Stimulated activated naive B cell treated with anti-CD40 and anti-IgM and Interleukin-4, amounts not matched to agents 10 μg/mL and 1 μg/mL and 100 μg/mL, for 72 hours (primary cell): ENCODE results near the gene KLKB1.

Experiments
- ATAC-seq, 2 donors: fragments of 150-1000 bp; cut with Tn5 transposase; replicated peaks; 2 replicates each; pipeline ENCODE4 v1.10.0; 2021; ENCODE audit warnings: moderate library complexity in 1 of 2
- DNase-seq: peaks from one replicate; pipeline ENCODE4 v3.0.0; 2021
- H3K27ac Mint-ChIP-seq: one replicate; pipeline ENCODE4 v1.8.0; 2022; ENCODE audit warnings: mild to moderate bottlenecking, mixed read lengths
- H3K27me3 Mint-ChIP-seq, 2 donors: one replicate each; pipeline ENCODE4 v1.8.0; 2022; ENCODE audit warnings: mixed read lengths in 2 of 2
- H3K36me3 Mint-ChIP-seq, 2 donors: one replicate each; pipeline ENCODE4 v1.8.0; 2022; ENCODE audit warnings: mixed read lengths in 2 of 2, mild to moderate bottlenecking in 1 of 2
- H3K4me1 Mint-ChIP-seq, 2 donors: one replicate each; pipeline ENCODE4 v1.8.0; 2022; ENCODE audit warnings: mixed read lengths in 2 of 2, mild to moderate bottlenecking in 1 of 2
- H3K4me3 Mint-ChIP-seq, 2 donors: one replicate each; pipeline ENCODE4 v1.8.0; 2022; ENCODE audit warnings: mild to moderate bottlenecking in 2 of 2, mixed read lengths in 2 of 2, moderate library complexity in 1 of 2
- H3K9me3 Mint-ChIP-seq, 2 donors: one replicate each; pipeline ENCODE4 v1.8.0; 2022; ENCODE audit warnings: mixed read lengths in 2 of 2, mild to moderate bottlenecking in 1 of 2

KLKB1 gene

DNA sequence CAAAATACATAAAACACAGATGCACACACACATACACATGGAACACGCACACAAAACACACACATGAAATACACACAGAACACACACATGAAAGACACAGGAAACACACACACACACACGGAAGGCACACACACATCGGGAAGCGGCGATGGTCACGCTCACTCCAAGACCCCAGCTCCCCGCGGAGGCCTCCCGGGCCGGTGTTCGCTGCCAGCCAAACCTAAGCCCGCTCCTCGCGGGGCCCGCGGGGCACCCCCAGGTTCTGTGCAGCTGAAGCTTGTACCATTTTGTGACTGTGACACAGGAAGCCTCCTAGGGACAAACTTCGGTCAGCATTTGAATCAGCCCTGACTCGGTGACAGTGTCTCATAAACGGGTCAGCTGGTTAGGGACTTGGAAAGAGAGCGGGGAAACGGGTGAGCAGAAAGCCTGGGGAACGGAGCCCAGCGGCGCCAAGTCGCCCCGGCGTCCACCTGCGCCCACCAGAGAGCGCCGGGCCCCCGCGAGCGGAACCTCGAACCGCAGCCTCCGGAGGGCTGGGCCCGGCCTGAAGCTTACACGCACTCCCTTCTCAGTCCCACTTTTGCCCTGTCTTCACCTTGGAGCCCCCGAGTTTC, 70.8 kb downstream of the KLKB1 start:
- ATAC-seq (no peak), DNase-seq (no peak)
- Mint-ChIP-seq H3K27me3 (peaks cover 26 to 44% of the 10 kb centered on the region in 2 donors), H3K4me3 (no peak overlapping the region), H3K36me3 (no peaks in the 10 kb centered on the region), H3K4me1 (peaks cover 4 to 7% of the 10 kb centered on the region in 2 donors), H3K9me3 (peaks cover 0 to 3% of the 10 kb centered on the region in 2 donors), H3K27ac (no peak overlapping the region)

- Mint-ChIP-seq H3K4me1 (peaks cover 4 to 7% of the 10 kb centered on the region in 2 donors), H3K36me3 (no peaks in the 10 kb centered on the region), H3K27me3 (peaks cover 28 to 38% of the 10 kb centered on the region in 2 donors), H3K4me3 (no peak overlapping the region), H3K9me3 (peaks cover 0 to 3% of the 10 kb centered on the region in 2 donors), H3K27ac (no peak overlapping the region)
- ATAC-seq, result no peak
- no peak for DNase-seq
These were observed 72.0 kb downstream of the KLKB1 start for GRCh38 chr4:186299291-186299690.

GRCh38 chr4:186300659-186301390, 73.5 kb downstream of the KLKB1 start:
- H3K9me3 Mint-ChIP-seq, result peaks cover 0 to 3% of the 10 kb centered on the region in 2 donors
- peaks cover 38 to 45% of the 10 kb centered on the region in 2 donors for H3K27me3 Mint-ChIP-seq
- no peak for ATAC-seq
- no peak for DNase-seq
- peaks cover 4 to 7% of the 10 kb centered on the region in 2 donors for H3K4me1 Mint-ChIP-seq
- no peak overlapping the region for H3K27ac Mint-ChIP-seq
- H3K36me3 Mint-ChIP-seq, result no peaks in the 10 kb centered on the region
- no peak overlapping the region for H3K4me3 Mint-ChIP-seq

DNA sequence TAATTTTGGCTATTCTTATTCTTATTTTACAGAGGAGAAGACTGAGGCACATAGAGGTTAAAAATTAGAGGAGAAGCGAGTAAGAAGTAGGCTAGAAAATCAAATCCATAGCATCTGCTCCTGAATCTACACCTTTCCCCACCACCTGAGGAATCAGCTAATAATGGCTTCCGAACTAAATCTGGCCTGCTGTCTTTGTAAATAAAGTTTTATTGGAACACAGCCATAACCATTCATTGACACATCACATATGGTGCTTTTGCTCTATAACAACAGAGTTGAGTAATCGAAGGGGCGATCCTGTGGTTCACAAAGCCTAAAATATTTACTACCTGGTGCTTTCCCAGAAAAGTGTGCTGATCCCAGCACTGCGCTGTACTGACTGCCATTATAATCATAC, 76.9 kb downstream of the KLKB1 start:
- no peaks in the 10 kb centered on the region for H3K36me3 Mint-ChIP-seq
- H3K9me3 Mint-ChIP-seq, result no peaks in the 10 kb centered on the region
- H3K4me1 Mint-ChIP-seq, result no peaks in the 10 kb centered on the region
- ATAC-seq (no peak), DNase-seq (no peak)
- no peak overlapping the region for H3K4me3 Mint-ChIP-seq
- H3K27me3 Mint-ChIP-seq, result peaks cover 18 to 41% of the 10 kb centered on the region in 2 donors
- H3K27ac Mint-ChIP-seq, result no peak overlapping the region

- no peaks in the 10 kb centered on the region for H3K4me1 Mint-ChIP-seq
- DNase-seq, result no peak
- H3K9me3 Mint-ChIP-seq, result no peaks in the 10 kb centered on the region
- H3K4me3 Mint-ChIP-seq, result no peak overlapping the region
- ATAC-seq, result no peak
- H3K36me3 Mint-ChIP-seq, result no peaks in the 10 kb centered on the region
- no peak overlapping the region for H3K27ac Mint-ChIP-seq
- peaks cover 10 to 33% of the 10 kb centered on the region in 2 donors for H3K27me3 Mint-ChIP-seq
These were observed 77.7 kb downstream of the KLKB1 start for GRCh38 chr4:186304866-186305505.

- no peak for ATAC-seq
- Mint-ChIP-seq H3K4me1 (no peaks in the 10 kb centered on the region), H3K4me3 (no peak overlapping the region), H3K27me3 (peaks cover 9 to 36% of the 10 kb centered on the region in 2 donors), H3K9me3 (no peaks in the 10 kb centered on the region), H3K36me3 (no peaks in the 10 kb centered on the region), H3K27ac (no peak overlapping the region)
- DNase-seq, result no peak
These were observed 80.2 kb downstream of the KLKB1 start for GRCh38 chr4:186307497-186307896.

DNA sequence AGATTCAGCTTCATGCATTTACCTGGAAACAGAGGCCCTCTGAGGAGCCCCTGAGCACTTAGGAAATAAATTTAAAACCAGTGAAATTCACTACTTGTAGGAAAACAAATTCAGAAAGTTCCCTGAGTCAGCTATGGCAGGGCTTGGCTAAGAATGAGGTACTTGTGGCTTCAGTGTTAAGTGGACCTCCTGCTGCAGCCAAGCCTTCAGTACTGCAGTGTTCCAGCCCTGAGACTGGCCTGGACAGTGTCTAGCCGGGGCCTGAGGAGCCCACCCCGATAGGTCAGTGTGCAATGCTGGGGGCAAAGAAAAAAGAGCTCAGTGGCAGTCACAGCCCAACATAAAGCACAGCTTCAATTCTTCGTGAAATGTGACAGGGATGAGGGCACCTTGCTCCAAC, 80.6 kb downstream of the KLKB1 start:
- Mint-ChIP-seq H3K4me1 (no peaks in the 10 kb centered on the region), H3K27me3 (peaks cover 9 to 35% of the 10 kb centered on the region in 2 donors), H3K9me3 (no peaks in the 10 kb centered on the region), H3K4me3 (no peak overlapping the region), H3K27ac (no peak overlapping the region), H3K36me3 (no peaks in the 10 kb centered on the region)
- ATAC-seq, result no peak
- DNase-seq, result no peak
